GM19025 (cell line): ENCODE results near the gene TRIM52.

Experiments
- ATAC-seq: cut with Tn5 transposase; IDR thresholded peaks from one replicate; pipeline ENCODE4 v1.9.1; 2021; ENCODE audit warnings: mild to moderate bottlenecking, low read depth, moderate library complexity; ENCODE audit not compliant: unreplicated experiment

Gene TRIM52

DNA sequence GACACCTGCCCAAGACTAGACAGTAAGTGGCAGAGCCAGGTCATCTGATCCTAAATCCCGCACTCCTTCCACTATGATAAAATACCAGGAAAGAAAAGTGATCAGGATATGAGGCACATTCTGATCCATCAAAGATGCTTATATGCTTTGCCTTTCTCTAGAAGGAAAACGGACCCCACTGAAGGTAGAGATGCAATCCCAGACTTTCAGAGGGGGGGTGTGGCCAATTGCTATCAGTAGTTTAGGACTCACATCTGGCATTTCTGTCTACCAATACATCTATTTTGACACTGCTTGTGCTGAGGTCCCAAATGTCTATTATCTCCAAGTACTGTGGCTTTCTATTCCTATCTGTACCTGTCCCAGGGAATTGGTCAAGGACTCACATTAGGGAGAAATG is 1.7 kb downstream of the TRIM52 start:
- no peak for ATAC-seq

DNA sequence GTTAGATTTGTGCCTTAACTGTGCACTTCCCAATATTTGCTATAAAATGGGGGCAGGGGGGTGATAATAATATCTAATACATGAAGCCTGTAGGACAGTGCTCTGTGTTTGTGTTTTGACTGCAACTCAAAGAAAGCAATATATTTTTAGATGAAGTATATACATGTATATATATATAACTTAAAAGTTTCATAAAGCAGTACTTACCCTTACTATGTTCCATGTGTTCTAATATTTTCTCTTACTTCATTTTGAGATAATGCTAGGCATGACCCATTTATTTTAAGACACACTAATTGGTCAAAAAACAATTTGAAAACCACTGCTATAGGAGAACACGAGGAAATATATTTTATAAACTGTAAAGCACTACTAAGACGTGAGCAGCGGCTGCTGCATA is 2.4 kb downstream of the TRIM52 start:
- ATAC-seq: no peak

DNA sequence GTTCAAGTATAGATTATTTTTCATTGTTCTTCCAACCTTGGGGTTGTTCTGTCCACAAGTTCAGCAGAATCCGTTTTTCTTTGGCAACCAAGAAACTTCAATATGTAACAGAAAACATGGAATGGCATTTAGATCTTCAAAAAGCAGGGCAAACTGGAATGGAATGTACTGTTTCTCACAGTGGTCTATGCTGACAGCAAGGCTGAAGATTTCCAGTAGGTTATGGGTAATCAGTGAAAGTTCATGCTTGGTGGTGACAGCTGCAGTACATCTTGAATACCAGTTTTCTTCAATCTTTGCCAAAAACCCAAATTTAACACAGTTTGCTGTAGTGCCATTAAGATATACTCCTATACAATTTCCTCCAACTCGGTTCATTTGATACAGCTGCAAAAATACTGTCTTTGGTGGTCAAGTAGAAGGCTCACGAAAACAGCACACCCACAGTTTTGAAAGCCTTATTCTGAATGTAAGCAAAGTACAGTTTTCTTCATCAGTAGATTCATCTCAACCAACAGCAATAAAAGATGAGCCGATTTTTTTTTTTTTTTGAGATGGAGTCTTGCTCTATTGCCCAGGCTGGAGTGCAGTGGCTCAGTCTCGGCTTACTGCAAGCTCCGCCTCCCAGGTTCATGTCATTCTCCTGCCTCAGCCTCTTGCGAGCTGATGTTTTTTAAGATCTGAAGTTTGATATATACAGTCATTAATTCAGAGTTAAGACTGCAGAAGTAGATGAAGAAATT is 4.9 kb downstream of the TRIM52 start:
- ATAC-seq: no peak

DNA sequence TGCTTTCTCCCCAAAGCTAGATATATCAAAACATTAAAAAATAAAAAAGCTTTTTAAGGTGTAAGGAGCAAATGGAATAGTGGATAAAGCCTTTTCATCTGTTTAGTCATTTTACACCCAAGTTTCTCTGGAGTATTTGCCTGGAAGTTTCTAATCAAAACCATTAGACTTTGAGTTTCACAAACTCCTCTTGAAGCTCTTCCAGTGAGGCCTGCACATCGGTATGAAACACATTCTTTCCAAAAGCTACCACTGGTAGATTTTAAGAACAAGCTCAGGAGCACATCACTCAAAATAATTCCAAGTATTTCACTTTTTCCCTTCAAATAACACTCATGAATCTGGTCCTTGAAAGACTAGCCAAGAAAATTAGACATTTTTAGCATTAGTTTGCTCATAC is 5.7 kb downstream of the TRIM52 start:
- no peak for ATAC-seq

DNA sequence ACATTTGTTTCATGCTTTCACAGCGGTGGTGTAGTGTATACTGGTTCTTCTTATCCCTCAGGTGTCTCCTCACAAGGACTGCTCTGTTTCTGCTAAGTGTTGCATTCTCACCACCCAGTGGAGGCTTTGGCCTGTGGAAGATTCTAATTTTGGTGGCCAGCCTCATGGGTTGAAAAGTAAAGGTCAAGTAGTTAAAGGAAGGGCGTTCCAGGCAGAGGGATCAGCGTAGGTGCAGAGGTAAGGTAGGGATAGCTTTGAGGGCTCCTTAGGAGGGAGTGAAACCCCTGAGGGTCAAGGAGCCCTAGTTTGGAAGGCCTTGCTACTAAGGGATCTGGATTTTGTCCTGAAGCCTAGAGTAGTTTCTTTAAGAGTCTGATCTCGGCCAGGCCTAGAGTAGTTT is 12.7 kb downstream of the TRIM52 start:
- no peak for ATAC-seq

DNA sequence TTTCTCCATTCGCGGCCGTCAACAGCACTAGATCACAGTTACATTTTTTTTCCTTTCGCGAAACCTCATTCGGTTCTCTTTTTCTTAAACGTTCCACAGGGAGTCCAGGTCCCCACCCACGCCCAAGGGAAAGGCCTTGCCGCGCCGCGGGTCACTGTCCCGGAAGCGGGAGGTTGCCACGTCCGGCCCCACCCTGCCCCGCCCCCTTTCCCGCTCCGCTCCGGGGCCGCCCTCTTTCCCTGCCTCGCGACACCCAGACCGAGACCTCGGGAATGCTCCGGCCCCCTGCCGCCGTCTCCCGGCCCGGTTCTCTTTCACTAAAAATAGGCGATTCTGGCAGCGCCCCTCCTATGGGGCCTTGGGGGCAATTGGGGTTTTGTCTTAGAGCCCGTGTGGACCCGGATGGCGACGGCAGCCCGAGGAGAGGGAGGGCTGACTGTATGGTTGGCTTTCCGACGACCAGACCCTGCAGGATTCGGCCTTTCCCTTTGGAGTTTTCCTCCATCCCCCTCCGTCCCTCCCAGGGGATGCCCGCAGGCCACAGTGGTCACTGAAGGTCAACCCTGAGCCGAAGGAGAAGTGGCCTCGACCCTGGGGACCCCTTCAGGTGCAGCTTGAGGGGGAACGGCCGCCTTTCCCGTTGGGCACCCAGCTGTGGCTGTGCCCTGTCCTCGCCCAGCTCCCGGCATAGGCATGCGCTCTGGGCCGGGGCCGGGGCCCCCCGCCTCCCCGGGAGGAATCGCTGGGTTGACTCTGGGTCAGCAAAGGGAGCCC is 14.5 kb downstream of the TRIM52 start:
- peak; percentile 38 for ATAC-seq

DNA sequence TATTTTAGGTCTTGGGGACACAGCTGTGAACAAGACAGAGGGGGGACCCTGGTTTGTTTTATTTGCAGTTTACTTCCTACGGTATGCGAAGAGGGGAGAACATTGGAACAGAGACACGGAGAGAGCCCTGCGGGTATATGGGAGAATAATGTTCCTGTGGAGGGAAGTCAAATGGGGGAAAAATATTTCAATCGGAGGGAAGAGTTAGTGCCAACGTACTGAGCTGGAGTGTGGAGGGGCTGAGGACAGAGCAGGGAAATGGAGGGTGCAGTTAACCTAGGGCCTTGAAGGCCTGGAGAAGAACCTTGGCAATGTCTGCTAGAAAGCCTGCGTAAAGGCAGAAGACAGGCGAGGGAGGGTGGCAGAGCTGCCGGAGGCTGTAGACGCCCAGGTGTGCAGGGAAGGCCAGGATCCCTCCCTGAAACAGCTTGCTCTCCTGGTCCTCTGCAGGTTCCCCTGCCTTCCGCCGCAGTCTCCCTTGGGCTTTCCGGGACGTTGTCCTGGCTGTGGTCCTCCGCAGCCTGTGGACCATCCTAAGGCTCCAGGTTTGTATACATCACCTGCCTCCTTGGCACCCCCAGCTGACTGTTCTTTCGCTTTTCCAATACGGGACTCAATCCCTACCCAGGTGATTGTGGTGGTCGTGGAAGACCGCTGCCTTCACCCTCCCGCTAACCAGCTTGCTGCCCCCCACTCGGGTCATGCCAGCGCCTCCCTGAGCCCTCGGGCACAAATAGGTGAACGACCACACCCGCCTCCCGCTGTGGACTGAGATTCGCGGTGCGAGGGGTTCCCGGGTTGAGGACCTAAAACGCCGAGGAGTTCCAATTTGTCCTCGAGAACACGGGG is 15.3 kb downstream of the TRIM52 start:
- no peak for ATAC-seq

DNA sequence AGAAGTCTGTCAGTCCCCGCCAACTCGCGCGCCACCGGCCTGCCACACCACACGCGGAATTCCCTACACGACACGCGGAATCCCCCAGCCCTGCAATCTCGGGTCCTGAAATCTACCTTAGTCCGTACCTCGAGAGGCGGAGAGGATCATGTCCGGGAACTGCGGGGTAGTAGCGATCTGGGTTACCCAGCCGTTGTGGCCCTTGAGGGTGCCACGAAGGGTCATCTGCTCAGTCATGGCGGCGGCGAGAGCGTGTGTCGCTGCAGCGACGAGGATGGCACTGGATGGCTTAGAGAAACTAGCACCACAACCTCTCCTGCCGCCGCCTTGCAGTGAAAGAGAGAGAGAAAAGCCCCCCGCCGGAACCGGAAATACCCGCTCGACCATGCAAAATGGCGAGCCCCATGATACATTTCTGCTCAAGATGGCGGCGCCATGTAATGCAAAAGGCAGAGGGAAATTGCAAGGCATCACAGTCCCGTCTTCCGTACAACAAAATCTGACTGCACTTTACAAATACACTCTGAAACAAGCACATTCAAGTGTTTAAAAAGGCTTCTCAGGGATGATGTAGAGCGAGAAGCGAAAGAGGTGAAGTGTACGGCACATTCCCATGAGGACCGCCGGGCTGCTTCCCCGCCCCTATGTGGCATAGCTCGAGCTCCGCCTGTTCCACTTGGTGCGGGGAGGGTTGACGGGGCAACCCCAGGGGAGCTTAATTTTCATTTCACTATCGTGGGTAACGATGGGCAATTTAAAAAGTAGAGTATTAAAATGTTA is 17.2 kb downstream of the TRIM52 start, which contains the start of gene RACK1:
Gene RACK1, minus strand, starts transcription at position 343 of the 780 bp plus-strand sequence. Its CDS starts 106 bp downstream, at position 237.
- peak; percentile 62 for ATAC-seq

DNA sequence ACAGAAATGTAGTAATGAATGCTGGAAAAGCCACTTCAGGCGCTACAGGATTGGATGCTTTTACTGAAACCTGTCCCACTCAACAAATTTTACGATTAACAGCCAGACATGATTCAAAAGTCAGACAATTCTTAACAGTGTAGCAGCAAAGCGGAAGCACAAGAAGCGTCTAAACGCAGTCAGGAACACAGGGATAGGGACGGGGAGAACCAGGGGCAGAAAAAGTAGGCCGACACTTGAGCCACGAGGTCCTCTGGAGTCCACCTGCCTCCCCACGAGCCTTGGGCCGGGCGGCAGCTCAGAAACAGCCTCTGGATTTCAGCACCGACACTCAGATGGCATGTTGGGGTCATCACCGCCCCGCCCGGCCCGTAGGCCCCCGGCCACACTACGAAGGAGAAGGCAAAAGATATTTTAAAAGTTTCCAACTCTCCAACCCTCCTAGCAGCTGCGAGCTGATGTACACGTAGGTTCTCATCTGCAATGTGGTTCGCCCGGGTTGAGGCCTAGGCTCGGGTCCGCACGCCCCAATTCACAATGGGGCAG is 17.9 kb downstream of the TRIM52 start:
- no peak for ATAC-seq

DNA sequence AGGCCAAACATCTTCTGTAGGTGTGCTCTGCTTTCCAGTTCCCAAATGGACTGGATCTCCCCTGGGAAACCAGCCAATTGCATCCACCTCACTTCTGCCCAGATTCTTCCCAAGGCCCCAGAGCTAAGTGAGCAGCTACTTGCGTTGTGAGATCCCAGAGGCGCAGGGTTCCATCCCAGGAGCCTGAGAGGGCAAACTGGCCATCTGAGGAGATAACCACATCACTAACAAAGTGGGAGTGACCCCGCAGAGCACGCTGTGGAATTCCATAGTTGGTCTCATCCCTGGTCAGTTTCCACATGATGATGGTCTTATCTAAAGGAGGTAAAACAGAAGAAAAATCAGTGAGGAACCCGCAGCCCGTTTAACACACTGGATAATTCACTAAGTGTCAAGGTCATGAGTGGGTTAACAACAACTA is 18.9 kb downstream of the TRIM52 start:
- no peak for ATAC-seq

DNA sequence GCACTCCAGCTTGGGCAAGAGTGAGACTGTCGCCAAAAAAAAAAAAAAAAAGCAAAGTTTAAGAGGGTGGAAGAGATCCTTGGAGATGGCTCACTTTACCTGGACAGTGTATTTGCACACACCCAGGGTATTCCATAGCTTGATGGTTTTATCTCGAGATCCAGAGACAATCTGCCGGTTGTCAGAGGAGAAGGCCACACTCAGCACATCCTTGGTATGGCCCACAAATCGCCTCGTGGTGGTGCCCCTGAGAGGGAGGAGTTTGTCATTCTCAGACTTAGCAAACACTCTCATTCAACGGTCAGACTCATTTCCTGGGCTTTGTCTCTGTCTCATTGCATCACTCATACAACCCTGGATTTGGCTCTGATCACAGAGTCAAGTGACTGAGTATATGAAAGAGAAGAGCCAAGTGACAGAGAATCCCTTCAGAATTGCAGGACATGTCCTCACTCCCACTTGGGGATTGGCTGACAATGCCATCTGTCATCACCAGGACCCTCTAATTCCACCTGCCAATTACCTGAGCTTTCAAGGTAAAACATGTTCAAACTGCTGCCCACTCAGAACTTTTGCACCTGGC is 19.5 kb downstream of the TRIM52 start:
- ATAC-seq: no peak

DNA sequence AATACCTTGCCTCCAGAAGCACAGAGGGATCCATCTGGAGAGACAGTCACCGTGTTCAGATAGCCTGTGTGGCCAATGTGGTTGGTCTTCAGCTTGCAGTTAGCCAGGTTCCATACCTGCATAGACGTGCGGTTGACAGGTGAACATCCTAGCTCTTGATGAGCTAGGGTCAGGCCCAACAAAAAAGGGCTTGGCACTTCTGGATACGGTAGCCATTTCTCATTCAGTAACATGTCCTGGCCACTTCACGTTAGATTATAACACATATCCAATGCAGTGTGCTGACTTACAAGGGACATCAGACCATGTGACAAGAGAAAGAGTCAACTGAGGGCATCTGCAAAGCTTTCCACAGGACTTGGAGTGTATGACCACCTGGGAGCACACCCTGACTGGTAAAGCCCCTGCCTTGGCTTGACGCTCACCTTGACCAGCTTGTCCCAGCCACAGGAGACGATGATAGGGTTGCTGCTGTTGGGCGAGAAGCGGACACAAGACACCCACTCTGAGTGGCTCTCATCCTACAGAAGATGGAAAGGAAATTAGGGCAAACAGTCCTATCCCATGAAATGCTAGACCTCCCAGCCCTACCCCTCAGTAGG is 21.8 kb downstream of the TRIM52 start:
- no peak for ATAC-seq

DNA sequence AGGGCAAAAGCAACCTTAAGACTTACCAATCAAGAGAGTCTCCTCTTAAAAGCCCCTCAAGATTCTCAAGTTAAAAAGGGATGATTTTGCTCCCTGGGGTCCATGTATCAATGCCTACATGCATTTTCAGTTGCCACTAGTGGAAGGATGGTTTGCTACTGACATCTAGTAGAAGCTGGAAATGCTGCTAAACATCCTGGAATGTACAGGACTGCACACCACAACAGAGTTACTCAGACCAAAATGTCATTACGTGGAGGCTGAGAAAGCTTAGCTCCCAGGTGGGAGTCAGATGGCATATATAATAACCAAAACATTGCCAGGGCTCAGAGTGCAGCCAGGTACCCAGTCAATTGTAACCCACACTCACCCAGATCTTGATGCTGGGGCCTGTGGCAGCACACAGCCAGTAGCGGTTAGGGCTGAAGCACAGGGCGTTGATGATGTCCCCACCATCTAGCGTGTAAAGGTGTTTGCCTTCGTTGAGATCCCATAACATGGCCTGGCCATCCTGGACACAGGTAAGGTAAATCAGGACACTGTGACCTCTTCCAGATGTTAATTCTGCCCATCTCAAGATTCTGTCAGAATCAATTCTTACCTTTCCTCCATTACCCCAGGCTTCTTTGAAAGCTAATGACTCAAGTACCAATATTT is 23.1 kb downstream of the TRIM52 start:
- ATAC-seq: no peak

DNA sequence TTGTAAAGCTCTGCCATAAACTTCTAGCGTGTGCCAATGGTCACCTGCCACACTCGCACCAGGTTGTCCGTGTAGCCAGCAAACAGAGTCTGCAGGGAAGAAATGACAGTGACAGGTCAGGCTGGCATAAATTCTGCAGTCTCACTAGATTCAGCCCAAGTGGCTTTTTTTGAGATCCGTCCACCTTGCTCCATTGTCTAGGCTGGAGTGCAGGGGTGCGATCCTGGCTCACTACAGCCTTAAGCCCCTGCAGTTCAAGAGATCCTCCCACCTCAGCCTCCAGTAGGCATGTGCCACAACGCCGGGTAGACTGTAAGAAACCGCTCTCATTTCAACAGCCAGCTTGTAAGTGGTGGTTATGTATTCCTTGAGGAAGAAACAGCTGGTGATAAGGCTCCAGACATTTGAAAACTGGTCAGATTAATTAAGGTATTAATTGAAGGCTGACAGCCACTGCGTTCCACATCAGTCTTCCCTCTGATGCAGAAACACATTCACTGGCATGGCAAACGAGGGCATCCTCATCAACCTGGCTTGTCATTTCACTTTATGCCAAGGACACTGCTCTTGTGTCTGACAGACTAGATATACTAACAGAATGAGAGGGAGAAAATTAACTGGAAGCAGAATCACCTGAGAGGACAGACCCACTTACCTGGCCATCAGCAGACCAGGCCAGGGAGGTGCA is 23.8 kb downstream of the TRIM52 start:
- ATAC-seq: no peak

DNA sequence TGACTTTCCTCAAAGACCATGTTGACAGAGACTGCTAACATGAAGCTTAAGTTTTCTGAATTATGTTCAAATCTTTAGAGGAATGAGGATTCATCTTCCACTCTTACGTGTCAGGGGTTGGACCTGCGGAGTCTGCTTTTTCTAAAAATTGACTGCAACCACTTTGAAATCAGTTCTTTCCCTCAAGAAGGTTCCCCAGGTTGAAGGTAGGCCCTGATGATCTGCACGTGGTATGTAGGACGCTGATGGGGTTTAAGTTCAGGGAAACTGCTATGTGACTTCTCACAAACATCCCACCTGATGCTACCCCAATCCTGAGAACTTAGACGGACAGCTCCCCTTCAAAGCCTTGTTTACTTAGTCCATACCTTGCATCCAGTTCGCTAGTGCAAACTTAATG is 24.5 kb downstream of the TRIM52 start:
- ATAC-seq: no peak

DNA sequence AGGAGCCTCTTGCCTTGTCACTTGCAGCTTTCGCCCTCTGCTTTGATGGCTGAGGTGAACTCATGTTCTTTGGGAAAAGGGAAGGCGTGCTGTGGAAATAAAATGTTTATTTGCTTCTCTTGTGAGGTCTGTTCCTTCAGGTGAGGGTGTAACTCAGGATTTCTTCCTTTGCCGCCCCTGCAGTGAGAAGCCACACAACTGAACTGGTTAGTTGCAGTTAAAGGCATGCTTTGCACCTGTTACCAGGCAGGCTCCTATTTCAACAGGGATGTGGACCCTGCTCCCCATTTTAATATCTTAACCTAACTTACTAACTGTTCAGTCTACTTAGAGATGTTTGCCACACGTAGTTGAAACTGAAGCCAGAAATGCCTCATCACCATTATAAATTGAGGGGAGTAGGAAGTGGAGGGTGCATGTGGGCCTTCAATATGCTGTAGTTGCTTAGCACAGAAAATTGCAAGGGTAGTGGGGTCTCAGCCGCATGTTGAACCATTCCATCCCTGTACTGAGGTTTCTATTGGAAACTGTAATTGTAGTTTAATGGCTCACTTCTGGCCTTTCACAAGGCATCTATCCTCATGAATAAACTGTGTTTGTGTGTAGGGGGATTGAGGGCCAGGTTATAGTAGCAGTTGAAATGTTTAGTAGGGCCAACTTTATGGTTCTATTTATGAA is 25.1 kb downstream of the TRIM52 start:
- no peak for ATAC-seq

DNA sequence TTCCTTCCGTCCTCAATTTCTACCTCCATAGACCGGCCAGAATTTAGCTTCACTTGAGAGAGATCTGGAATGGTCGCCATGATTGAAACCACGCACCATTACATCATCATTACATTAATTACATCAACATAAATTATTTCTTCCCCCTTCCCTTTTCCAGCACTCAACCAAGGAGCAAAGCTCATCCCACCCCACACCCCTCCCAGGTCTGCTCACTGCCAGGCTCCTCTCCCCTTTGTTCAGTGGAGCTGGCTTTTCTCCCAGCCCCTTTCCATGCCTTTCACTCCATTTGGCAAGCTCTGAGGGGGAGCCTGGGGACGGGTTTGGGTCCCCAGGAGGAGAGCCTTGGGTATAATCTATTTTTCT is 25.6 kb downstream of the TRIM52 start:
- ATAC-seq: no peak
